ENCODE results near the gene SEC61G. TPM values are rescaled to one million over a fixed set of nuclear protein-coding genes. Genes with fewer than 3 reads are reported as not detected.

SEC61G gene
- total RNA-seq, 1 donor from 2014 or later = 57.8 TPM

DNA sequence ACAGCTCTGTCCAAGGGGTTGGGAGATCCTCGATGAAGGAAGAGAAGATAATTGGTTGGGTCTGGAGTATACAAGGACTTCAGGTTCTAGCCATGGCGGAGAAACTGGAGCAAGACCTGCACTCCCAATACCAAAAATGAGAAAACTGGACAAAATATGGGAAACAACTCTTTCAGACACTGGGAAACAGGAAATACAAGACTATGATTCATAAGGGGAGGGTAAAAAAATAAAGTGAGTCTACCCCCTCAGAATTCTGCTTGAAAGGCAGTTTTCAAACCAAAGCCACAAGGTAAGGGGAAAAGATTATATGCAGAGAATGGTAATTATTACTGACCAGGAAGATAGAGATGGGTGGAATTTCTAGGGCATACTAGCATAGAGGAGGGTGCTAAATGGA, 10.2 kb upstream of the SEC61G start:
- ATAC-seq (no peak), DNase-seq (ENCODE audit: low spot score) (no peak)

DNA sequence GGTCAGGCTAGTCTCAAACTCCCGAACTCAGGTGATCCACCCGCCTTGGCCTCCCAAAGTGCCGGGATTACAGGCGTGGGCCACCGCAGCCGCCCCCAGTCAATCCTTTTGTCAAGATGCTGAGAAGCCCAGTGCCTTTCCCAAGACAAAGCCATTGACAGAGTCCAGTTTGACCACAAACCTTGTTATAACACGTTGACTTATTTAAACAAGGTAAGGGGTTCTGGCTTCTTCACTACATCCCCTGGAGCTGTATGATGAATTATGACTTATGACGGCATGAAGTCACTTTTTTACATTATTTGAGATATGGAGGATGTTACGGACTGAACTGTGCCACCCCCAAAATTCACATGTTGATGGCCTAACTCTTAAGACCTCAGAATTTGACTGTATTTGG, 5.8 kb upstream of the SEC61G start:
- no peak for DNase-seq (ENCODE audit: low spot score)
- no peak for ATAC-seq

DNA sequence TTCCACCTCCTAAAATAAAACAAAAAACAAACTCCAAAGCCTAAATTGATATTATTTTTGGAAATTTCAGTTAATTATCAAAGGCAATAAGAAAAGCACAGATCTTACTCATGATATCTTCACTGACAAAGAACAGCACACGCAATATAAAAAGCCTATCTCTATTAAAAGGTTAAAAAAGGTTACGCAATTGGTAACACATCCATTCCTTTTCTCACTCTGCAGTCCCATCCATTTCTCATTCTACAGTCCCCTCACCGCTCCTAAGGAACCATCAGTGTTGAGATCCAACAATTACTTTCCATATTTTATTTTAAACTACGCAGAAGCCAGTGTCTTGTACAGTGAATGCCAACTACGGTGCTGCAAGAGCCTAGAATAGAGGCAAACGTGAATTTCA, 1.3 kb downstream of the SEC61G start:
- DNase-seq (ENCODE audit: low spot score) (no peak), ATAC-seq (no peak)

DNA sequence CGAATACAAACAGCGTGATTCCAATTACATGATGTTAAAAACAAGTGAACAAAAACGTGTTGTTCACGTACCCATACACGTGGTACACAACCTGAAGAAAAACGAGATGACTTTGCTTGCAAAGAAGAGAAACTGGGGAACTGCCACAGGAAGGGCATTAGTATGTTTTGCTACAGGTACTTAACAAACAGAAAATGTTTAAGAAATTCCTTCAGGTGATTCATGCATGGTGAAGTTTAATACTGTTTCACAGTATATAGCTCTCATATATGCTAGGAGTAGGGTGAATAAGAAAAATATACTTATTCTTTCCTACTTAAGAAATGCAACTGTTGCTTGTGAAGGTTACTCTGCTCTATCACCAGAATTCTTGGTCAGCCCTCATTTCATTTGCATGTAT, 9.8 kb downstream of the SEC61G start:
- no peak for DNase-seq (ENCODE audit: low spot score)

DNA sequence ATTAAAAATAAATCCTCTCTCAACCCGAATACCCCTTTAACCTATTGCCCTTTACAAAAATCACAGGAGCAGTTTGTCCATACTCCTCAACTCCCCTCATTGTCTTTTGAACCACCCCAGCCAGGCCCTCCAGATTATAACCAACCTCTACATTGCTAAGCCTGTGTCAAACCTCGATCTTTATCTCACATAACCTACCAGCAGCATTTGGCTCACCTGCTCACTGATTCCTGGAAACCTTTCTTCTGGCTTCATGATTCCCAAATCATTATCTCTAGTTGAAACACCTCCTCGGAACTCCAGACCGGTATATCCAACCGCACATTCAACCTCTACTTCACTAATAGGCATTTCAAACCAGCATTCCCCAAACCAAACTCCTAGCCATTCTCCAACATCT, 11.8 kb downstream of the SEC61G start:
- DNase-seq (ENCODE audit: low spot score) (no peak), ATAC-seq (no peak)

More for the DNA sequence above, 9.8 kb downstream of the SEC61G start:
- no peak for ATAC-seq

DNA sequence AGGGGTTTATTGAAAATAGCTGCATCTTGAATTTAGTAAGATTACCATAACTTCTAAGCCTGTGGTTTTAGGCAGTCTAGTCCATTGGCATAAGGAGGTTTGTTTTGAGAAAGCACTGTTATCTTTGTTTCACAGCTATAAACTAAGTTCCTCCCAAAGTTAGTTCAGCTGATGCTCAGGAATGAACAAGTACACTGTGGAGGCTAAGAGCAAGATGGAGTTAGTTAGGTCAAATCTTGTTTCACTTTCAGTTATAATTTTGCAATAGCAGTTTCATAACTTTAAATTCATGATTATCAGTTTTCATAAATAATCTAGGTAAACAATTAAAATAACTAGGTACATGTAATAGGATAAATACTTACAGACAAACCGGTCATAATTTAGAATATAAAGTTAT, 15.4 kb downstream of the SEC61G start:
- DNase-seq (ENCODE audit: low spot score) = no peak
- no peak for ATAC-seq

DNA sequence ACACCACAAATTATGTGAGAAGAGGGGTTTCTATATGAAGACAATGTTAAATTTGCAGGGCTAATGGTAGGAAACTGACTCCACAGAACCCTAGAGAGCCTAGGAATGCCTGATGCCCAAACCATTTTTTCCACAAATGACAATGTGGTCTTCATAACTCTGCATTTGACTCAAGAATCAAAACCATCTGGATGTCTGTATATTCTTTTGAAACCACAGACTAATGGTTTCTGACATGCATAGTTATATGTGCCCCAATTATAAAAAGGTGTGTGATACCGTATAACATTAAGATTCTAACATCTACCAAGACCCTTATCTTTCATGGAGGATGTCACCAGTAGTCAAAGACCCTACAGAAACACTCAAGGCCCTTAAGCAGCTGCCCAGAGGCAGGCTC, 20.3 kb downstream of the SEC61G start:
- ATAC-seq (no peak), DNase-seq (ENCODE audit: low spot score) (no peak)

DNA sequence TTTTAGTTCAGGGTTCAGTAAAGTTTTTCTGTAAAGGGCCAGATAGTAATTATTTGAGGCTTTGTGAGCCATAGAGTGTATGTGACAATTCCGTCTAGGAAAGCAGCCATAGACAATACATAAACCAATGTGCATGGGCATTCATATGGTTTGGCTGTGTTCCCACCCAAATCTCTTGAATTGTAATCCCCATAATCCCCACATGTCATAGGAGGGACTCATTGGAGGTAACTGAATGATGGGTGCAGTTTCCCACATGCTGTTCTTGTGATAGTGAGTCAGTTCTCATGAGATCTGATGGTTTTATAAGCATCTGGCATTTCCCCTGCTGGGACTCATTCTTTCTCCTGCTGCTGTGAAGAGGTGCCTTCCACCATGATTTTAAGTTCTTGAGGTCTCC, 29.9 kb downstream of the SEC61G start:
- DNase-seq (ENCODE audit: low spot score) = no peak
- no peak for ATAC-seq

DNA sequence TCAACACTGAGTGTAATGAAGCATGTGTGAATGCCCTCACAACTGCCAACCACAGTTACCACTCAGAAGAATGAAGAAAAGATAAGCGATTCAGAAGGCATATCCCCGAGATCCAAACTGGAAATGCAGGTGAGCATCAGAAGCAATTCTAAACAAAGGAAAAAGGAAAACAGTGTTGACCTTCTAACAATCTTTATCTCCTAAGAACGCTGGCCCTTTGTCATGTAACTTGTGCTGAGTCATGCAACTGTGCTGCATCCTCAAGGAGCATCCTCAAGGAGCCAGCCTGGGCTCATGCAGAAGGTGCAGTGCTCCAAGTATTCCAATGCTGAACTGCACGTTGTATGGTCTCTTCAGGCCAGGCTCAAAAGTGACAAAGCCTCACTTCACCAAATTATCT, 30.6 kb downstream of the SEC61G start:
- ATAC-seq = no peak
- no peak for DNase-seq (ENCODE audit: low spot score)

DNA sequence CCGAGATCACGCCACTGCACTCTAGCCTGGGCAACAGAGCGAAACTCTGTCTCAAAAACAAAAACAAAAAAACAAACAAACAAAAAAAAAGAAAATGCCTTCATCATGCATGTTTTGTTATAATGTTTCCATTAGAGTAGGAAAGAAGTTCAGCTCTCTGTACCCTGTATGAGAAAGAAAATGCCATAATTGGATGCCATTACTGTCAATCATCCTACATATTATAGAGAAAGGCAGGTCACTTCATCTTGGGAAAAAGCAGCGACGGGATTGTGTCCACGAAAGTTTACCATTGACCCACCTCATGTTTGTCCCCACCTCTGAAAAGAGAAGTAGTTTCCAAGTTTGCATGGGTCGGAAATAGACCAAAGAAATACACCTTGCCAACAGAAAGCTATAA, 33.8 kb downstream of the SEC61G start:
- ATAC-seq (no peak), DNase-seq (ENCODE audit: low spot score) (no peak)

DNA sequence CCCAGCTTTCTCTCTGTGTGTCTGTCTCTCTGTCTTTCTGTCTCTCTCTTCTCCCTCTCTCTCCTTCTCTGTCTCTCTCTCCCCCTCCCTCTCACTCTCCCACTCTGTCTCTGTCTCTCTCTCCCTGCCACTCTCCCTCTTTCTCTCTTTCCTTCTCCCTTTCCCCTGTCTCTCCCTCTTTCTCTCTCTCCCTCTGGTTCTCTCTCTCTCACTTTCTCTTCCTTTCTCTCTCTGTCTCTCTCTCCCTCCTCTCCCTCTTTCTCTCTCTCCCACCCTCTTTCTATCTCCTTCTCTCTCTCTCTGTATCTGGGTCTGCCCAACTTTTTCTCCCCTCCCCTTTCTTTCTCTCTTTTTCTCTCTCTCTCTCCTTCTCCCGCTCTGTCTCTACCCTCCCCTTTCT, 36.5 kb downstream of the SEC61G start:
- ATAC-seq = no peak
- DNase-seq (ENCODE audit: low spot score) = no peak

DNA sequence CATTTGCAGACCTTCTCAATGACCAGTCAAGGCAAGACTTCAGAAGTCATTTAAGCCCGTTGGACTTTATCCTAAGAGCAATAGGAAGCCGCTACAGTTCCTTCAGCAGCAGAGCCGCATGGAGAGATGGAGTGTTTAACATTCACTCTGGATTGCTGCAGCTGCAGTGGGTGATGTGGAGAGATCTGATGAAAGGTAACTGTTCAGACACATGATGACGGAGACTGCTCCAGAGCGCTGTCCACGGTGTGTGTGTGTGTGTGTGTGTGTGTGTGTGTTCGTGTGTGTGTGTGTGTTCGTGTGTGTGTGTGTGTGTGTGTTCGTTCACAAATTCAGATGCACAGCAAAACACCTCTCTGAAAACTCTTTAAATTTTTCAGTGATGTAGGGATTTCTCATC, 37.0 kb downstream of the SEC61G start:
- ATAC-seq = no peak
- no peak for DNase-seq (ENCODE audit: low spot score)

DNA sequence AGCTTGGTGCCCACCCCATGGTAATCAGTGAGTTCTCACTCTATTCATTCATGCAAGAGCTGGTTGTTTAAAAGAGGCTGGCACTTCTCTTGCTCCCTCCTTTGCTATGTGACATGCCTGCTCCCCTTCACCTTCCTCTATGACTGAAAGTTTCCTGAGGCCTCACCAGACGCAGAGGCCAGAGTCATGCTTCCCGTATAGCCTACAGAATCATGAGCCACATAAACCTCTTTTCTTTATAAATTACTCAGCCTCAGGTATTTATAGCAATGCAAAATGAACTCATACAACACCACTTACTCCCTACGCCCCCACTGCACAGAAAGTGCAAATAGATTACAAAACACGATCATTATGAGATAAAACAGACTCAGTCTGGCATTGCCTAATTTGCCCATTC, 39.0 kb downstream of the SEC61G start:
- no peak for DNase-seq (ENCODE audit: low spot score)
- ATAC-seq = no peak

DNA sequence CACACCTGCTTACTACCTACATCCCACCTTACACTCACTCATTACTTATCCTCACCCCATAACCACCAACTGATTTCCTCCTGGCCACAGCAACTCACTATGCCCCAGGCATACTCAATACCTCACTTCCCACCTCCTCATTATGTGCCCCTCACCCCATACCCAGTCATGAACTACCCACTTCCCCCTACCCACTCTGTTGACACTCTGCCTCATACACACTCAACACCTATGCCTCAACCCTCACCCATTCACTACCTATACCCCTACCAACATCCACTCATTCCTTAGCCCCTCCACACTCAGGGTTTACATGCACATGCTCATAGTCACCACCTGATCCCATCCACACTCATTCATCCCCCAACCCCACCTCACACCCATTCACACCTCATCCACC, 39.6 kb downstream of the SEC61G start:
- ATAC-seq = no peak
- DNase-seq (ENCODE audit: low spot score) = no peak

DNA sequence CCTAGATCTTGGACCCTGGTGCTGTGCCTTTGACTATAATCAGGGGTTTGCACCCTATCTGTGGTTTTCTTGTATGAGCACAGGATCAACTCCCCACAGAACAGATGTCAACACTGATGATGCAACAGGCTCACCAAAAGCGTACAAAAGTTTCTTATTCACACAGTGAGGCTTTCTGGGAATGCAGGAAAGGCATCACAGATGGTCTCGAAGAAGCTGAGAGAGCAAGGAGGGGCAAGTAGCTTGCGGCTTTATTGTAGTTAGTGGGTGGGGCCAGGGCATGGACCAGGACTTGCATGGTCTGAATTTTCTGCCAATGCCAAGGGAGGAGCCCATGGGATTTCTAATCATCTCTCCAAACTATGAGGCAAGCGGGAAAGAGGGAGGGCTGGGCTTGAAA, 46.2 kb downstream of the SEC61G start:
- ATAC-seq (no peak), DNase-seq (ENCODE audit: low spot score) (no peak)

DNA sequence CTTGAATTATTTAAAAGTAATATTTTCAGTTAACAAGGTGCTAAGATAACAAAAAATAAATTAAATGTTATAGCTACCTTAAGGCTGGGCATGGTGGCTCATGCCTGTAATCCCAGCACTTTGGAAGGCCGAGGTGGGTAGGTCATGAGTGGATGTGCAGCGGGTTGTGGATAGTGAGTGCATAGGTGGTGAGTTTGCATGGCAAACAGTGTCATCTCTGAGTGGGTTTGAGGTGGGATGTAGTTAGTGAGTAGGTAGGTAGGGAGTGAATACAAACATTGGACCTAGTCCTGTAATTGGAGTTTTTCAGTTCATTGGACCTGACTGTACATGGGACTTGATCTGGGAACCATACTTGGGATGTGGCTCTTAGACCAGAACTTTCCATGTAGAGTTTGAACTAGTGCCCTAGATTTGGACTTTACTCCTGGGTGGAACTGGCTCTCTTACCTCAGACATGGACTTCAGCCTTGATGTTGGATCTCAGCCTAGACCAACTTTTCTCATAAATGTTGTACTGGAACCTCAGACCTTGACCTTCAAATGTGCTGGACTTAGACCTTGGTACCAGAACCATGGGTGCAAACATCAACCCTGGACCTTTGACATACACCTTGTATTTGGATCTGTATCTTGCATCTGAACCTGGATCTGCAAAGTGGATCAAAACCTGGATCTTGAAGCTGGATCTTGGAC, 47.0 kb downstream of the SEC61G start:
- ATAC-seq (peak; percentile 36), DNase-seq (ENCODE audit: low spot score) (no peak)

DNA sequence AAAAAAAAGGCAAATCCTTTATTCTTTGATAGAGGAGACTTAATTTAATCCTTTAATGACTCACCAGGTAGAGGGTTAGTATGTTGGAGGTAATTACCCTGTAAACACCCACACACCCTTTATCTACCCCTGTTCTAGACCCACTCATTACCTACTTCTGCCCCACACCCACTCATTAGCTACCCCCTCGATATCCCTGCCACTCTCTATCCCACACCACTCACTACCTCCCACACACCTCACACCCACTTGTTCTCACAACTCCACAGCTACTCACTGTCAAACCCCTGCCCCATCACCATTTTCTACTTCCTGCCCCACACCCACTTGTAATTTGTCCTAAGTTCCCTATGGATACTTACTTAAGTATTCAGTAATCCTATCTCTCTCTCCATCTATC, 49.7 kb downstream of the SEC61G start:
- ATAC-seq = no peak
- DNase-seq (ENCODE audit: low spot score) = no peak

DNA sequence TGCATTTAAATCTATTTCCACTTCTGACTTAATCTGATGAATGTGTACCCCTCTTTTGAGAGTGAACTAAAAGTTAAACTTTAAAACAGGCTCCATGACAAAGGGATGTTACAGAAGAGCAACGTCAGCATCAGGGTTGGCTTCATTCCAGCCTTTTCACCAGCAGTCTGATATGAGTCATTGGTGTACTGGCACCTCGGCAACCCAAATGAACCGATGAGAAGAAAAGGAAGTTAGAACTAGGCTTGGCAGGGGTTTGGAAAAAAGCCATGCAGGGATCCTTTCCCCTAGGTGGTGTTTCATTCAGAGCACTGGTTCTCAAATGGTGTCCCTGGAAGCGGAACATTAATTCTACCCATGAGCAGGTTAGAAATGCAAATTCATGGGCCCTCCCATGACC, 53.6 kb downstream of the SEC61G start:
- ATAC-seq (no peak), DNase-seq (ENCODE audit: low spot score) (no peak)

DNA sequence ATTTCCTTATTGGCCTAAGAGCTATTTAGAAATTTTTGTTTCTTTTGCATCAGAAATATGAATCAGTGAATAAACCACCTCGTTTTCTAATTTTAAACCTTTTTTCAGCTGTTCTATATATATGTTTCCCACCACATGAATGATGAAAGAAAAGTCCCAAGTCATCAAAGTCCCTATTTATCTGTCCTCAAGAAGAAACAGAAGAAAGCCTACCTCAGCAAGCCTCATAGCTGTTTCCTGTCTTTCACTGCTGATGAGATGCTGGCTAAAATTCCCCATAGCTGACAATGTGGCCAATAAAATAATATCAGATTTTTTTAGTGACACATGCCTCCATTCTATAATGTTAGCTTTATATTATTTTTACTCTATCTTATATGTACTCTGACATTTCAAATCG, 54.2 kb downstream of the SEC61G start:
- DNase-seq (ENCODE audit: low spot score) (no peak), ATAC-seq (no peak)

All from left lobe of liver (tissue), 2 donors.